Pons (tissue), 1 donor: Measurements from ENCODE around the gene MLXIP.

Experiments
- DNase-seq: peaks from one replicate; pipeline ENCODE4 v3.0.0-alpha.2; 2016; ENCODE audit warnings: low spot score

The MLXIP gene

GRCh38 chr12:122126713-122127597 lies 48.4 kb downstream of the MLXIP start:
- DNase-seq, result no peak

GRCh38 chr12:122127839-122128238 lies 49.3 kb downstream of the MLXIP start:
- DNase-seq, result no peak

- no peak for DNase-seq
These were observed 49.9 kb downstream of the MLXIP start for GRCh38 chr12:122128481-122128880.

GRCh38 chr12:122129131-122129530 lies 50.6 kb downstream of the MLXIP start:
- no peak for DNase-seq

- DNase-seq, result no peak
These were observed 51.6 kb downstream of the MLXIP start for GRCh38 chr12:122130150-122130549.

GRCh38 chr12:122133192-122133950 lies 54.8 kb downstream of the MLXIP start:
- no peak for DNase-seq

- DNase-seq, result no peak
These were observed 57.0 kb downstream of the MLXIP start for GRCh38 chr12:122135437-122136031.

- no peak for DNase-seq
These were observed 58.7 kb downstream of the MLXIP start for GRCh38 chr12:122137229-122137628.

GRCh38 chr12:122137681-122138080 lies 59.1 kb downstream of the MLXIP start:
- no peak for DNase-seq

GRCh38 chr12:122138181-122138580 lies 59.6 kb downstream of the MLXIP start:
- DNase-seq, result no peak

GRCh38 chr12:122138616-122139015 lies 60.1 kb downstream of the MLXIP start:
- no peak for DNase-seq

GRCh38 chr12:122139266-122139665 lies 60.7 kb downstream of the MLXIP start:
- DNase-seq, result no peak

- DNase-seq, result no peak
These were observed 61.4 kb downstream of the MLXIP start for GRCh38 chr12:122139941-122140340.

GRCh38 chr12:122140467-122141257 lies 62.1 kb downstream of the MLXIP start:
- no peak for DNase-seq

GRCh38 chr12:122141911-122142725 lies 63.6 kb downstream of the MLXIP start:
- DNase-seq, result no peak

- DNase-seq, result no peak
These were observed 64.3 kb downstream of the MLXIP start for GRCh38 chr12:122142857-122143256.

GRCh38 chr12:122144885-122145284 lies 66.3 kb downstream of the MLXIP start:
- no peak for DNase-seq

- DNase-seq, result no peak
These were observed 67.2 kb downstream of the MLXIP start for GRCh38 chr12:122145505-122146330.

GRCh38 chr12:122147514-122148290 lies 69.1 kb downstream of the MLXIP start:
- no peak for DNase-seq
